GM23338 (cell line): Measurements from ENCODE around the gene CHRM4. TPM values are rescaled to one million over a fixed set of nuclear protein-coding genes. Genes with fewer than 3 reads are reported as not detected.

ENCODE experiments used
- ATAC-seq: fragments of 200-7000 bp; cut with Tn5 transposase; 3 replicates; pipeline ENCODE4 v1.9.1; 2020
- DNase-seq: peaks from one replicate; pipeline ENCODE4 v3.0.0-alpha.2; 2015; ENCODE audit warnings: low spot score
- H2AFZ ChIP-seq: fragments of 200-600 bp; sonication (generic); 2 replicates; pipeline ENCODE4 v1.8.0; 2016; ENCODE audit warnings: antibody characterized with exemption, mild to moderate bottlenecking, moderate library complexity
- H3F3A ChIP-seq: fragments of 200-600 bp; sonication (generic); replicated peaks from 2 replicates; pipeline ENCODE4 v1.8.0; 2017; ENCODE audit warnings: antibody characterized with exemption, mixed run types, low read depth
- H3K27ac ChIP-seq: fragments of 200-600 bp; sonication (generic); 2 replicates; pipeline ENCODE4 v1.6.1; 2016; ENCODE audit warnings: low read depth
- H3K27me3 ChIP-seq: fragments of 200-600 bp; sonication (generic); 2 replicates; pipeline ENCODE4 v1.8.0; 2016; ENCODE audit warnings: mild to moderate bottlenecking, mixed run types, moderate library complexity; ENCODE audit not compliant: insufficient read depth
- H3K36me3 ChIP-seq: fragments of 200-600 bp; sonication (generic); 2 replicates; pipeline ENCODE4 v1.8.0; 2016; ENCODE audit warnings: mild to moderate bottlenecking; ENCODE audit not compliant: insufficient read depth
- H3K4me1 ChIP-seq: fragments of 200-600 bp; sonication (generic); 2 replicates; pipeline ENCODE4 v1.8.0; 2016; ENCODE audit warnings: mild to moderate bottlenecking, moderate library complexity; ENCODE audit not compliant: insufficient read depth
- H3K4me2 ChIP-seq: fragments of 200-600 bp; sonication (generic); 2 replicates; pipeline ENCODE4 v1.7.1; 2017; ENCODE audit warnings: mixed run types
- H3K4me3 ChIP-seq: fragments of 200-600 bp; sonication (generic); 2 replicates; pipeline ENCODE4 v1.6.1; 2016; ENCODE audit warnings: mixed run types
- H3K79me2 ChIP-seq: fragments of 200-600 bp; sonication (generic); replicated peaks from 2 replicates; pipeline ENCODE4 v1.8.0; 2017; ENCODE audit warnings: mild to moderate bottlenecking; ENCODE audit not compliant: insufficient read depth
- H3K9me2 ChIP-seq: fragments of 200-600 bp; sonication (generic); 2 replicates; pipeline ENCODE4 v1.8.0; 2017; ENCODE audit not compliant: insufficient read depth
- H4K20me1 ChIP-seq: fragments of 200-600 bp; sonication (generic); replicated peaks from 2 replicates; pipeline ENCODE4 v1.8.0; 2017; ENCODE audit warnings: mild to moderate bottlenecking; ENCODE audit not compliant: insufficient read depth
- H3K27ac Mint-ChIP-seq: 2 replicates; pipeline ENCODE4 v1.8.0; 2020; ENCODE audit warnings: inconsistent platforms, mild to moderate bottlenecking, moderate library complexity, mixed read lengths
- H3K27me3 Mint-ChIP-seq: 3 replicates; pipeline ENCODE4 v1.8.0; 2022; ENCODE audit warnings: low read depth, mild to moderate bottlenecking, moderate library complexity, mixed read lengths, inconsistent platforms; ENCODE audit not compliant: insufficient read depth, poor library complexity
- H3K36me3 Mint-ChIP-seq: 3 replicates; pipeline ENCODE4 v1.8.0; 2021; ENCODE audit warnings: low read depth, mild to moderate bottlenecking, inconsistent platforms, moderate library complexity, mixed read lengths
- H3K4me1 Mint-ChIP-seq: 3 replicates; pipeline ENCODE4 v1.8.0; 2020; ENCODE audit warnings: mild to moderate bottlenecking, inconsistent platforms, mixed read lengths
- H3K4me3 Mint-ChIP-seq: 3 replicates; pipeline ENCODE4 v1.8.0; 2021; ENCODE audit warnings: moderate library complexity, mild to moderate bottlenecking, inconsistent platforms, mixed read lengths
- H3K9me3 Mint-ChIP-seq: 3 replicates; pipeline ENCODE4 v1.8.0; 2020; ENCODE audit warnings: moderate library complexity, mild to moderate bottlenecking, inconsistent platforms, mixed read lengths
- CREB1 ChIP-seq: fragments of 250-450 bp; sonication (Bioruptor Pico); IDR thresholded peaks from 2 replicates; pipeline ENCODE4 v1.5.0; 2020; ENCODE audit warnings: low read depth, mild to moderate bottlenecking, moderate library complexity
- EZH2 ChIP-seq: fragments of 200-600 bp; sonication (generic); IDR thresholded peaks from one replicate; pipeline ENCODE4 v1.8.0; 2017; ENCODE audit warnings: antibody characterized with exemption, mild to moderate bottlenecking, low read depth; ENCODE audit not compliant: unreplicated experiment
- EZH2phosphoT487 ChIP-seq: fragments of 200-600 bp; sonication (generic); IDR thresholded peaks from one replicate; pipeline ENCODE4 v1.8.1; 2018; ENCODE audit warnings: antibody characterized with exemption; ENCODE audit not compliant: unreplicated experiment
- JUNB ChIP-seq: IDR thresholded peaks from one replicate; pipeline ENCODE4 v1.6.1; 2016; ENCODE audit warnings: antibody characterized with exemption; ENCODE audit not compliant: unreplicated experiment
- NANOG ChIP-seq: IDR thresholded peaks from 2 replicates; pipeline ENCODE4 v1.6.1; 2016; ENCODE audit warnings: antibody characterized with exemption, borderline replicate concordance
- POLR2AphosphoS5 ChIP-seq: IDR thresholded peaks from 2 replicates; pipeline ENCODE4 v1.6.1; 2016; ENCODE audit warnings: antibody characterized with exemption, low read depth
- STAT1 ChIP-seq: IDR thresholded peaks from one replicate; pipeline ENCODE4 v1.6.1; 2016; ENCODE audit warnings: antibody characterized with exemption; ENCODE audit not compliant: unreplicated experiment
- ZNF114 ChIP-seq: fragments of 250-450 bp; sonication (Bioruptor Pico); IDR thresholded peaks from 2 replicates; pipeline ENCODE4 v1.5.0; 2020; ENCODE audit warnings: mild to moderate bottlenecking, moderate library complexity
- ZNF331 ChIP-seq: fragments of 250-450 bp; sonication (Bioruptor Pico); IDR thresholded peaks from 2 replicates; pipeline ENCODE4 v1.5.0; 2020; ENCODE audit warnings: low read depth, mild to moderate bottlenecking, moderate library complexity
- polyA plus RNA-seq: library from polyadenylated mRNA; unstranded; fragments of >200 nt; fragmentation: Nextera tagmentation; extraction: Ambion mirVana; gene quantifications from 2 replicates; pipeline ENCODE4 v1.2.1, GENCODE V29; 2016
- total RNA-seq: library from RNA; depleted of rRNA; stranded (reverse); fragments of >200 nt; shearing (Covaris generic); gene quantifications from 2 replicates; pipeline ENCODE4 v1.2.3, GENCODE V29; 2014
- TF ChIP-seq, protein P1 (sequence below): IDR thresholded peaks from 2 replicates; pipeline ENCODE4 v1.6.1; 2016; ENCODE audit warnings: antibody characterized with exemption
- TF ChIP-seq, protein P2 (sequence below): fragments of 250-450 bp; sonication (Bioruptor Pico); IDR thresholded peaks from 2 replicates; pipeline ENCODE4 v1.5.0; 2020; ENCODE audit warnings: mild to moderate bottlenecking, moderate library complexity
- TF ChIP-seq, protein P3 (sequence below), 2 experiments: fragments of 200-600 bp in 1 of 2; sonication (generic) in 1 of 2; conservative IDR thresholded peaks; 2 replicates each; pipeline versions ENCODE4 v1.5.1 to v1.6.1; 2016 to 2017; ENCODE audit warnings: antibody characterized with exemption in 2 of 2, low read depth in 2 of 2, mild to moderate bottlenecking in 2 of 2, moderate library complexity in 1 of 2
- TF ChIP-seq, protein P4 (sequence below): IDR thresholded peaks from one replicate; pipeline ENCODE4 v1.6.1; 2018; ENCODE audit warnings: antibody characterized with exemption; ENCODE audit not compliant: unreplicated experiment

Gene CHRM4
- total and polyA plus RNA-seq, 2 experiments from 2014 or later: 0.97 TPM; not detected in 1

DNA sequence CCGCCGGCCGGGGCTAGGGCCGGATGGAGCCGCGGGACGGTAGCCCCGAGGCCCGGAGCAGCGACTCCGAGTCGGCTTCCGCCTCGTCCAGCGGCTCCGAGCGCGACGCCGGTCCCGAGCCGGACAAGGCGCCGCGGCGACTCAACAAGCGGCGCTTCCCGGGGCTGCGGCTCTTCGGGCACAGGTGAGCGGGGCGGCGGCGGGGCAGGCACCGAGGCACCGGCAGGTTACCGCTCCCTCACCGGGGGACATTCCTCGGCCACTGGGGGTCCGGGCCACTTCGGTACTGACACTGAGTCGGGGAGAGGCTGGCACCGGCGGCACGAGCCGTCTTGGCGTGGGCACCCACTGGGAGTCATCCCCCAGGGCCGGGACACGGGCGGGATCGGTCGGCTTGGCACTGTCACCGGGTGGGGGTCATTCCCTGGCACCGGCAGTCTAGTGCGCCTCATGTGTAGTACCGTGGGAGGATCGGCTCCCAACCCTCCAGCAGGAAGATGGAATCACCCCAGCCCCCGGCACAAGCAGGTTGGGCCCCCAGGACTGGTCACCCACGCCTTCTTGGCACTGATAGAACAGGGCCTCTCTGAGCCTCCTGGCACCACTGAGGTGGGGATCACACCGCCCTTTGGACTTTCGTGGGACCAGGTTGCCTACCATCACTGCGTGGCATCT lies 43.8 kb downstream of the CHRM4 start:
- Histone ChIP-seq H3K4me3 (peak overlapping the region; percentile 80), H2AFZ (no peak overlapping the region), H3K27ac (no peak overlapping the region), H3K9me2 (no peaks in the 10 kb centered on the region), H3K36me3 (no peaks in the 10 kb centered on the region), H3K79me2 (peaks cover 42% of the 10 kb centered on the region), H4K20me1 (peaks cover 19% of the 10 kb centered on the region), H3F3A (peaks cover 16% of the 10 kb centered on the region; the same call in 1 of the 2 replicates), H3K27me3 (peaks cover 7% of the 10 kb centered on the region; the same call in 1 of the 2 replicates), H3K4me1 (peaks cover 75% of the 10 kb centered on the region), H3K4me2 (peak overlapping the region; percentile 92)
- DNase-seq: no peak
- ATAC-seq: no peak
- TF ChIP-seq, protein P1, sequence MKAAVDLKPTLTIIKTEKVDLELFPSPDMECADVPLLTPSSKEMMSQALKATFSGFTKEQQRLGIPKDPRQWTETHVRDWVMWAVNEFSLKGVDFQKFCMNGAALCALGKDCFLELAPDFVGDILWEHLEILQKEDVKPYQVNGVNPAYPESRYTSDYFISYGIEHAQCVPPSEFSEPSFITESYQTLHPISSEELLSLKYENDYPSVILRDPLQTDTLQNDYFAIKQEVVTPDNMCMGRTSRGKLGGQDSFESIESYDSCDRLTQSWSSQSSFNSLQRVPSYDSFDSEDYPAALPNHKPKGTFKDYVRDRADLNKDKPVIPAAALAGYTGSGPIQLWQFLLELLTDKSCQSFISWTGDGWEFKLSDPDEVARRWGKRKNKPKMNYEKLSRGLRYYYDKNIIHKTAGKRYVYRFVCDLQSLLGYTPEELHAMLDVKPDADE: no peak
- TF ChIP-seq NANOG (no peak), ZNF331 (no peak), EZH2 (no peak), ZNF114 (no peak), JUNB (no peak), STAT1 (no peak), CREB1 (CRISPR knock-in tag) (no peak), EZH2phosphoT487 (no peak), POLR2AphosphoS5 (no peak)
- TF ChIP-seq, protein P2, sequence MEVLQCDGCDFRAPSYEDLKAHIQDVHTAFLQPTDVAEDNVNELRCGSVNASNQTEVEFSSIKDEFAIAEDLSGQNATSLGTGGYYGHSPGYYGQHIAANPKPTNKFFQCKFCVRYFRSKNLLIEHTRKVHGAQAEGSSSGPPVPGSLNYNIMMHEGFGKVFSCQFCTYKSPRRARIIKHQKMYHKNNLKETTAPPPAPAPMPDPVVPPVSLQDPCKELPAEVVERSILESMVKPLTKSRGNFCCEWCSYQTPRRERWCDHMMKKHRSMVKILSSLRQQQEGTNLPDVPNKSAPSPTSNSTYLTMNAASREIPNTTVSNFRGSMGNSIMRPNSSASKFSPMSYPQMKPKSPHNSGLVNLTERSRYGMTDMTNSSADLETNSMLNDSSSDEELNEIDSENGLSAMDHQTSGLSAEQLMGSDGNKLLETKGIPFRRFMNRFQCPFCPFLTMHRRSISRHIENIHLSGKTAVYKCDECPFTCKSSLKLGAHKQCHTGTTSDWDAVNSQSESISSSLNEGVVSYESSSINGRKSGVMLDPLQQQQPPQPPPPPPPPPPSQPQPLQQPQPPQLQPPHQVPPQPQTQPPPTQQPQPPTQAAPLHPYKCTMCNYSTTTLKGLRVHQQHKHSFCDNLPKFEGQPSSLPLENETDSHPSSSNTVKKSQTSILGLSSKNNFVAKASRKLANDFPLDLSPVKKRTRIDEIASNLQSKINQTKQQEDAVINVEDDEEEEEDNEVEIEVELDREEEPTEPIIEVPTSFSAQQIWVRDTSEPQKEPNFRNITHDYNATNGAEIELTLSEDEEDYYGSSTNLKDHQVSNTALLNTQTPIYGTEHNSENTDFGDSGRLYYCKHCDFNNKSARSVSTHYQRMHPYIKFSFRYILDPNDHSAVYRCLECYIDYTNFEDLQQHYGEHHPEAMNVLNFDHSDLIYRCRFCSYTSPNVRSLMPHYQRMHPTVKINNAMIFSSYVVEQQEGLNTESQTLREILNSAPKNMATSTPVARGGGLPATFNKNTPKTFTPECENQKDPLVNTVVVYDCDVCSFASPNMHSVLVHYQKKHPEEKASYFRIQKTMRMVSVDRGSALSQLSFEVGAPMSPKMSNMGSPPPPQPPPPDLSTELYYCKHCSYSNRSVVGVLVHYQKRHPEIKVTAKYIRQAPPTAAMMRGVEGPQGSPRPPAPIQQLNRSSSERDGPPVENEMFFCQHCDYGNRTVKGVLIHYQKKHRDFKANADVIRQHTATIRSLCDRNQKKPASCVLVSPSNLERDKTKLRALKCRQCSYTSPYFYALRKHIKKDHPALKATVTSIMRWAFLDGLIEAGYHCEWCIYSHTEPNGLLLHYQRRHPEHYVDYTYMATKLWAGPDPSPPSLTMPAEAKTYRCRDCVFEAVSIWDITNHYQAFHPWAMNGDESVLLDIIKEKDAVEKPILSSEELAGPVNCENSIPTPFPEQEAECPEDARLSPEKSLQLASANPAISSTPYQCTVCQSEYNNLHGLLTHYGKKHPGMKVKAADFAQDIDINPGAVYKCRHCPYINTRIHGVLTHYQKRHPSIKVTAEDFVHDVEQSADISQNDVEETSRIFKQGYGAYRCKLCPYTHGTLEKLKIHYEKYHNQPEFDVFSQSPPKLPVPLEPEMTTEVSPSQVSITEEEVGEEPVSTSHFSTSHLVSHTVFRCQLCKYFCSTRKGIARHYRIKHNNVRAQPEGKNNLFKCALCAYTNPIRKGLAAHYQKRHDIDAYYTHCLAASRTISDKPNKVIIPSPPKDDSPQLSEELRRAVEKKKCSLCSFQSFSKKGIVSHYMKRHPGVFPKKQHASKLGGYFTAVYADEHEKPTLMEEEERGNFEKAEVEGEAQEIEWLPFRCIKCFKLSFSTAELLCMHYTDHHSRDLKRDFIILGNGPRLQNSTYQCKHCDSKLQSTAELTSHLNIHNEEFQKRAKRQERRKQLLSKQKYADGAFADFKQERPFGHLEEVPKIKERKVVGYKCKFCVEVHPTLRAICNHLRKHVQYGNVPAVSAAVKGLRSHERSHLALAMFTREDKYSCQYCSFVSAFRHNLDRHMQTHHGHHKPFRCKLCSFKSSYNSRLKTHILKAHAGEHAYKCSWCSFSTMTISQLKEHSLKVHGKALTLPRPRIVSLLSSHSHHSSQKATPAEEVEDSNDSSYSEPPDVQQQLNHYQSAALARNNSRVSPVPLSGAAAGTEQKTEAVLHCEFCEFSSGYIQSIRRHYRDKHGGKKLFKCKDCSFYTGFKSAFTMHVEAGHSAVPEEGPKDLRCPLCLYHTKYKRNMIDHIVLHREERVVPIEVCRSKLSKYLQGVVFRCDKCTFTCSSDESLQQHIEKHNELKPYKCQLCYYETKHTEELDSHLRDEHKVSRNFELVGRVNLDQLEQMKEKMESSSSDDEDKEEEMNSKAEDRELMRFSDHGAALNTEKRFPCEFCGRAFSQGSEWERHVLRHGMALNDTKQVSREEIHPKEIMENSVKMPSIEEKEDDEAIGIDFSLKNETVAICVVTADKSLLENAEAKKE: no peak
- TF ChIP-seq, protein P3, sequence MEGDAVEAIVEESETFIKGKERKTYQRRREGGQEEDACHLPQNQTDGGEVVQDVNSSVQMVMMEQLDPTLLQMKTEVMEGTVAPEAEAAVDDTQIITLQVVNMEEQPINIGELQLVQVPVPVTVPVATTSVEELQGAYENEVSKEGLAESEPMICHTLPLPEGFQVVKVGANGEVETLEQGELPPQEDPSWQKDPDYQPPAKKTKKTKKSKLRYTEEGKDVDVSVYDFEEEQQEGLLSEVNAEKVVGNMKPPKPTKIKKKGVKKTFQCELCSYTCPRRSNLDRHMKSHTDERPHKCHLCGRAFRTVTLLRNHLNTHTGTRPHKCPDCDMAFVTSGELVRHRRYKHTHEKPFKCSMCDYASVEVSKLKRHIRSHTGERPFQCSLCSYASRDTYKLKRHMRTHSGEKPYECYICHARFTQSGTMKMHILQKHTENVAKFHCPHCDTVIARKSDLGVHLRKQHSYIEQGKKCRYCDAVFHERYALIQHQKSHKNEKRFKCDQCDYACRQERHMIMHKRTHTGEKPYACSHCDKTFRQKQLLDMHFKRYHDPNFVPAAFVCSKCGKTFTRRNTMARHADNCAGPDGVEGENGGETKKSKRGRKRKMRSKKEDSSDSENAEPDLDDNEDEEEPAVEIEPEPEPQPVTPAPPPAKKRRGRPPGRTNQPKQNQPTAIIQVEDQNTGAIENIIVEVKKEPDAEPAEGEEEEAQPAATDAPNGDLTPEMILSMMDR (conservative IDR thresholded peaks at IDR 0.05; ENCODE audit: low read depth in 2 of 2): no peak
- TF ChIP-seq, protein P4, sequence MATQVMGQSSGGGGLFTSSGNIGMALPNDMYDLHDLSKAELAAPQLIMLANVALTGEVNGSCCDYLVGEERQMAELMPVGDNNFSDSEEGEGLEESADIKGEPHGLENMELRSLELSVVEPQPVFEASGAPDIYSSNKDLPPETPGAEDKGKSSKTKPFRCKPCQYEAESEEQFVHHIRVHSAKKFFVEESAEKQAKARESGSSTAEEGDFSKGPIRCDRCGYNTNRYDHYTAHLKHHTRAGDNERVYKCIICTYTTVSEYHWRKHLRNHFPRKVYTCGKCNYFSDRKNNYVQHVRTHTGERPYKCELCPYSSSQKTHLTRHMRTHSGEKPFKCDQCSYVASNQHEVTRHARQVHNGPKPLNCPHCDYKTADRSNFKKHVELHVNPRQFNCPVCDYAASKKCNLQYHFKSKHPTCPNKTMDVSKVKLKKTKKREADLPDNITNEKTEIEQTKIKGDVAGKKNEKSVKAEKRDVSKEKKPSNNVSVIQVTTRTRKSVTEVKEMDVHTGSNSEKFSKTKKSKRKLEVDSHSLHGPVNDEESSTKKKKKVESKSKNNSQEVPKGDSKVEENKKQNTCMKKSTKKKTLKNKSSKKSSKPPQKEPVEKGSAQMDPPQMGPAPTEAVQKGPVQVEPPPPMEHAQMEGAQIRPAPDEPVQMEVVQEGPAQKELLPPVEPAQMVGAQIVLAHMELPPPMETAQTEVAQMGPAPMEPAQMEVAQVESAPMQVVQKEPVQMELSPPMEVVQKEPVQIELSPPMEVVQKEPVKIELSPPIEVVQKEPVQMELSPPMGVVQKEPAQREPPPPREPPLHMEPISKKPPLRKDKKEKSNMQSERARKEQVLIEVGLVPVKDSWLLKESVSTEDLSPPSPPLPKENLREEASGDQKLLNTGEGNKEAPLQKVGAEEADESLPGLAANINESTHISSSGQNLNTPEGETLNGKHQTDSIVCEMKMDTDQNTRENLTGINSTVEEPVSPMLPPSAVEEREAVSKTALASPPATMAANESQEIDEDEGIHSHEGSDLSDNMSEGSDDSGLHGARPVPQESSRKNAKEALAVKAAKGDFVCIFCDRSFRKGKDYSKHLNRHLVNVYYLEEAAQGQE: no peak
- H3K36me3 Mint-ChIP-seq: peaks cover 3% of the 10 kb centered on the region; the same call in 2 of the 3 replicates
- H3K4me1 Mint-ChIP-seq: peaks cover 80% of the 10 kb centered on the region
- peaks cover 10% of the 10 kb centered on the region for H3K27me3 Mint-ChIP-seq
- no peaks in the 10 kb centered on the region; the same call in 2 of the 3 replicates for H3K9me3 Mint-ChIP-seq
- H3K27ac Mint-ChIP-seq: no peak overlapping the region
- H3K4me3 Mint-ChIP-seq: peak overlapping the region; percentile 82
